DND-41 (cell line): ENCODE measurements around the gene SYNGR1.

ENCODE experiments used
- ATAC-seq: fragments of 200-7000 bp; cut with Tn5 transposase; 3 replicates; pipeline ENCODE4 v1.9.1; 2021; ENCODE audit warnings: low read depth; ENCODE audit not compliant: insufficient read depth
- DNase-seq: peaks from one replicate; pipeline ENCODE4 v3.0.0-alpha.2; 2020
- H2AFZ ChIP-seq: 2 replicates; pipeline ENCODE4 v1.6.0; 2012; ENCODE audit warnings: low read depth, low read length
- H3K27ac ChIP-seq: 2 replicates; pipeline ENCODE4 v1.5.1; 2012; ENCODE audit warnings: low read length, inconsistent platforms
- H3K27me3 ChIP-seq: fragments of 200-600 bp; sonication (generic); 2 replicates; pipeline ENCODE4 v1.6.0; 2012; ENCODE audit warnings: low read length, mild to moderate bottlenecking, inconsistent platforms; ENCODE audit not compliant: insufficient read depth, poor library complexity
- H3K36me3 ChIP-seq: 2 replicates; pipeline ENCODE4 v1.5.1; 2012; ENCODE audit warnings: low read length, inconsistent platforms; ENCODE audit not compliant: insufficient read depth
- H3K4me1 ChIP-seq: 2 replicates; pipeline ENCODE4 v1.5.1; 2012; ENCODE audit warnings: mild to moderate bottlenecking, low read length; ENCODE audit not compliant: insufficient read depth
- H3K4me2 ChIP-seq: 2 replicates; pipeline ENCODE4 v1.6.0; 2012; ENCODE audit warnings: mild to moderate bottlenecking, moderate library complexity, low read length, inconsistent platforms; ENCODE audit not compliant: insufficient read depth
- H3K4me3 ChIP-seq, 2 experiments: fragments of 200-600 bp in 1 of 2; shearing (Covaris generic) in 1 of 2; 2 replicates each; pipeline ENCODE4 v1.5.1; 2012 to 2016; ENCODE audit warnings: inconsistent platforms in 2 of 2, low read length in 2 of 2, mild to moderate bottlenecking in 2 of 2, low read depth in 1 of 2, moderate library complexity in 1 of 2
- H3K79me2 ChIP-seq: 2 replicates; pipeline ENCODE4 v1.6.0; 2012; ENCODE audit warnings: low read length, inconsistent platforms; ENCODE audit not compliant: insufficient read depth
- H3K9ac ChIP-seq: 2 replicates; pipeline ENCODE4 v1.6.0; 2012; ENCODE audit warnings: low read depth, mild to moderate bottlenecking, inconsistent platforms, low read length, moderate library complexity
- H3K9me3 ChIP-seq: 2 replicates; pipeline ENCODE4 v1.5.1; 2012; ENCODE audit warnings: low read length, moderate library complexity, mild to moderate bottlenecking, inconsistent platforms; ENCODE audit not compliant: insufficient read depth, severe bottlenecking
- H4K20me1 ChIP-seq: 2 replicates; pipeline ENCODE4 v1.6.0; 2012; ENCODE audit warnings: low read length; ENCODE audit not compliant: insufficient read depth
- CTCF ChIP-seq: IDR thresholded peaks from 2 replicates; pipeline ENCODE4 v1.5.1; 2012; ENCODE audit warnings: borderline replicate concordance, low read length, moderate library complexity, mild to moderate bottlenecking; ENCODE audit not compliant: poor library complexity, severe bottlenecking; ENCODE audit errors: extremely low read depth
- EZH2 ChIP-seq: IDR thresholded peaks from 3 replicates; pipeline ENCODE4 v1.6.1; 2012; ENCODE audit warnings: borderline replicate concordance, low read depth, mild to moderate bottlenecking, moderate library complexity, low read length, inconsistent platforms; ENCODE audit not compliant: severe bottlenecking

SYNGR1 gene

GRCh38 chr22:39382410-39382809 lies 32.6 kb downstream of the SYNGR1 start:
- Histone ChIP-seq H3K4me3 (no peak overlapping the region), H3K4me1 (no peaks in the 10 kb centered on the region), H3K9me3 (no peaks in the 10 kb centered on the region), H3K36me3 (0 out of 2 replicates have a peak, but pooled peaks cover 11% of the 10 kb centered on the region), H2AFZ (no peak overlapping the region), H4K20me1 (no peaks in the 10 kb centered on the region), H3K27me3 (no peaks in the 10 kb centered on the region), H3K27ac (no peak overlapping the region), H3K79me2 (no peaks in the 10 kb centered on the region), H3K4me2 (no peak overlapping the region), H3K9ac (no peak overlapping the region)
- TF ChIP-seq CTCF (no peak), EZH2 (no peak)
- DNase-seq (no peak), ATAC-seq (no peak)

GRCh38 chr22:39383841-39384625 lies 34.2 kb downstream of the SYNGR1 start:
- ATAC-seq: no peak
- Histone ChIP-seq H3K9me3 (no peaks in the 10 kb centered on the region), H3K9ac (no peak overlapping the region), H3K4me2 (no peak overlapping the region), H4K20me1 (no peaks in the 10 kb centered on the region), H3K27me3 (no peaks in the 10 kb centered on the region), H3K4me1 (no peaks in the 10 kb centered on the region), H3K36me3 (no peaks in the 10 kb centered on the region), H2AFZ (no peak overlapping the region), H3K79me2 (no peaks in the 10 kb centered on the region), H3K27ac (no peak overlapping the region), H3K4me3 (no peak overlapping the region)
- no peak for DNase-seq
- TF ChIP-seq CTCF (no peak), EZH2 (no peak)

- Histone ChIP-seq H3K9ac (no peak overlapping the region), H3K36me3 (no peaks in the 10 kb centered on the region), H3K4me3 (no peak overlapping the region), H3K27ac (no peak overlapping the region), H3K27me3 (no peaks in the 10 kb centered on the region), H3K9me3 (no peaks in the 10 kb centered on the region), H2AFZ (no peak overlapping the region), H3K4me2 (no peak overlapping the region), H3K4me1 (no peaks in the 10 kb centered on the region), H4K20me1 (no peaks in the 10 kb centered on the region), H3K79me2 (no peaks in the 10 kb centered on the region)
- DNase-seq (no peak), ATAC-seq (no peak)
- no peak for TF ChIP-seq EZH2
- TF ChIP-seq CTCF: no peak
Observed at GRCh38 chr22:39384750-39385480, 35.1 kb downstream of the SYNGR1 start.
